Activated naive CD4-positive, alpha-beta T cell treated with anti-CD3 and anti-CD28 coated beads for 36 hours (primary cell): ENCODE measurements around the gene DHRS11. TPM values are rescaled to one million over a fixed set of nuclear protein-coding genes. Genes with fewer than 3 reads are reported as not detected.

Experiments used
- CTCF ChIA-PET: fragments of 350-600 bp; sonication (Branson Sonifier 250); formaldehyde crosslinking; loops from one replicate; lab custom pipeline; 2021; ENCODE audit warnings: antibody characterized with exemption; lab: Charles Lee
- DNase-seq: peaks from one replicate; pipeline ENCODE4 v3.0.0-alpha.2; 2020
- H3K27ac Mint-ChIP-seq: one replicate; pipeline ENCODE4 v1.8.0; 2021; ENCODE audit warnings: mild to moderate bottlenecking, mixed read lengths
- H3K27me3 Mint-ChIP-seq: one replicate; pipeline ENCODE4 v1.8.0; 2021; ENCODE audit warnings: low read depth, mixed read lengths
- H3K36me3 Mint-ChIP-seq: one replicate; pipeline ENCODE4 v1.8.0; 2021; ENCODE audit warnings: low read depth, mixed read lengths
- H3K4me1 Mint-ChIP-seq: one replicate; pipeline ENCODE4 v1.8.0; 2021; ENCODE audit warnings: low read depth, mixed read lengths
- H3K4me3 Mint-ChIP-seq: one replicate; pipeline ENCODE4 v1.8.0; 2021; ENCODE audit warnings: mild to moderate bottlenecking, moderate library complexity, mixed read lengths
- H3K9me3 Mint-ChIP-seq: one replicate; pipeline ENCODE4 v1.8.0; 2021; ENCODE audit warnings: mixed read lengths
- intact Hi-C: fragments of 100-400 bp; cut with micrococcal nuclease; formaldehyde crosslinking; loops from one replicate; pipeline ENCODE4 v1.15.1; 2023
- total RNA-seq, 2 experiments: library from RNA; stranded (reverse); gene quantifications; one replicate each; pipeline ENCODE4 v1.2.3, GENCODE V29; 2021

The DHRS11 gene
- total RNA-seq, 2 experiments from 2014 or later, result 8.4 to 9.8 TPM

DNA sequence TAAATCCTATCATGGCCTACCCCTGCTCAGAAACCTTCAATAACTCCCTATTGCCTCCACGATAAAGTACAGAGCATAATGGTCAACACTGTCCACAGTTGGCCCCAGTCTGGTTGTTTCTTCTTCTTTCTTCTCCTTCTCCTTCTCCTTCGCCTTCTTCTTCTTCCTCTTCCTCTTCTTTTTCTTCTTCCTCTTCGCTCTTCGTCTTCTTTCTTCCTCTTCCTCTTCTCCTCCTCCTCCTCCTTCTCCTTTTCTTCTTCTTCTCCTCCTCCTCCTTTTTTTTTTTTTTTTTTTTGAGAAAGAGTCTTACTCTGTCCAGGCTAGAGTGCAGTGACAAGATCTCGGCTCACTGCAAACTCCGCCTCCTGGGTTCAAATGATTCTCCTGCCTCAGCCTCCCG is 33.5 kb downstream of the DHRS11 start:
- no peak overlapping the region for H3K4me3 Mint-ChIP-seq
- DNase-seq, result no peak
- H3K4me1 Mint-ChIP-seq, result no peaks in the 10 kb centered on the region
- H3K36me3 Mint-ChIP-seq, result no peaks in the 10 kb centered on the region
- no peaks in the 10 kb centered on the region for H3K27me3 Mint-ChIP-seq
- H3K9me3 Mint-ChIP-seq, result no peaks in the 10 kb centered on the region
- intact Hi-C loops, result loop anchor here (10.0 kb wide), 1 partner anchor 610 kb away; no protein-coding TSS in a partner anchor
- CTCF ChIA-PET, result interaction anchor here (1.0 to 3.4 kb wide), 8 partner anchors 9 to 444 kb away, joined by 3 to 26 read pairs (median 4); partner anchors contain the start of gene MRM1
- no peak overlapping the region for H3K27ac Mint-ChIP-seq

DNA sequence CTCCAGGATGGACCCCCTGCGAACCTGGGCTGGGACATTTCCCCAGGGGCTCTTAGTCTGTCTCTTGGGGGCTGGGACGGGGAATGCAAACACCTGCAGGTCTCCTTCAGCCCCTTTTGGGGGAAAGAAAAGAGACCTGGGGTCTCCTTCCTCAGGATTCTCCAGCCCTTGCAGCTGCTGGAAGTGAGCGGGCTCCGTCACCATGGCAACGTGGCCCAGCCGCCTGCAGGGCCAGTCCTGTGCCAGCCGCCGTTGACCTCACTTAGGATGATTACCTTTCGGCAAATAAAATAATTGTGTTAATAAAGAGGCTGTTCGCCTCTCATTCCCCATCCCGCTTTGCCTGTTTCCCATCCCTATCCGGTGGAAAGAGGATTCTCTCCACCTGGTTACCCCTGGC is 35.4 kb downstream of the DHRS11 start:
- H3K27me3 Mint-ChIP-seq, result no peaks in the 10 kb centered on the region
- H3K4me1 Mint-ChIP-seq, result no peaks in the 10 kb centered on the region
- no peak for DNase-seq
- H3K9me3 Mint-ChIP-seq, result no peaks in the 10 kb centered on the region
- CTCF ChIA-PET, result interaction anchor here (0.6 to 3.5 kb wide), 4 partner anchors 24 to 421 kb away, joined by 3 to 23 read pairs (median 6); no protein-coding TSS in a partner anchor
- H3K27ac Mint-ChIP-seq, result no peak overlapping the region
- no peaks in the 10 kb centered on the region for H3K36me3 Mint-ChIP-seq
- intact Hi-C loops, result loop anchor here (10.0 kb wide), 1 partner anchor 608 kb away; no protein-coding TSS in a partner anchor
- H3K4me3 Mint-ChIP-seq, result no peak overlapping the region

DNA sequence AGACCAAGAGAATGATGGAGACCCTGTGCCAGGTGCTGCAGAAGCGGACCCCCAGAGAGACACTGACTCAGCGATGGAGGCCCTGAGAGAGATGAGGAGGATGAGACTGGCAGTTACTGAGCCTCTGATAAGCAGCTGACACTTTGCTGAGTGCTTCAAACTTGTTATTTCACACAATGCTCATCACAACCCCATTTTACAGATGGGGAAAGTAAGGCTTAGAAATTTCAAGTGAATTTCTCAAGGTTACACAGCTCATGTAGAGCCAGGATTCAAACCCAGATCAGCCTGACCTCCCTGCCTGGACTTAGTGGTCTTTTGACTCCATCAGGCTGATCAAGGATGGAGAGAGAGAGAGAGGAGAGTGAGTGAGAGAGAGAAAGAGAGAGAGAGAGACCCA is 36.9 kb downstream of the DHRS11 start:
- intact Hi-C loops, result loop anchor here (10.0 kb wide), 1 partner anchor 606 kb away; no protein-coding TSS in a partner anchor
- no peak overlapping the region for H3K27ac Mint-ChIP-seq
- H3K4me1 Mint-ChIP-seq, result no peaks in the 10 kb centered on the region
- H3K27me3 Mint-ChIP-seq, result no peaks in the 10 kb centered on the region
- H3K9me3 Mint-ChIP-seq, result no peaks in the 10 kb centered on the region
- no peaks in the 10 kb centered on the region for H3K36me3 Mint-ChIP-seq
- DNase-seq, result no peak
- no peak overlapping the region for H3K4me3 Mint-ChIP-seq
- CTCF ChIA-PET, result interaction anchor here (0.6 to 3.5 kb wide), 11 partner anchors 15 to 746 kb away, joined by 3 to 23 read pairs (median 4); no protein-coding TSS in a partner anchor

DNA sequence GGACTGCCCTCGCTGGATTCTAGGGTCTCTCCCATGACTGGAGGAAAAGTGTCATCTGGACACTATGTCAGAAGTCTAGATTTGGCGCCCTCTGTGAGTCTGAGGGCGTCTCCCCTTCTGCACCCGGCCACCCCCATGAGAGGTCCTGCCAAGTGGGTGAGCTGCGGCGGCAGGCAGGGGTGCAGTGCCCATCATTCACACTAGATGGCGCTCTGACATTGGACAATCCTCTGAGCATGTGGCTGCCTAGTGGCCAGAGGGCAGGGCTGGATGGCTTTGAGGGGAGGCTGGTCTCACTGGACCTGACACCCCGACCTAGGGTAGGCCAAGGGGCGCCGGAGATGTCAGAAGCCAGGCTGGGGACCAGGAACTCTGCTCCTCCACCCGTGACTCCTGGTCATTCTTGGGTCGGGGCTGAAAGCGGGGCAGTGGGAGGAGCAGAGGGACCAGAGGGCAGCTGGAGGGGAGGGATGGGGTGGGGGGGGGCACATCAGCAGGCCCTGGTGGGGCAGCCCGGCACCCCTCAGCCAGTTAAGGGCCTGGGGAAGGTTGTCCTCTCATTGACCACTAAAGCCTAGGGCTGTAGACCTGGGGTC is 37.7 kb downstream of the DHRS11 start:
- Mint-ChIP-seq H3K36me3 (no peaks in the 10 kb centered on the region), H3K27me3 (no peaks in the 10 kb centered on the region), H3K27ac (no peak overlapping the region), H3K4me1 (no peaks in the 10 kb centered on the region), H3K9me3 (no peaks in the 10 kb centered on the region), H3K4me3 (no peak overlapping the region)
- peak; percentile 87 for DNase-seq
- CTCF ChIA-PET, result interaction anchor here (0.6 to 3.5 kb wide), 7 partner anchors 91 to 745 kb away, joined by 3 to 23 read pairs (median 4); no protein-coding TSS in a partner anchor
- intact Hi-C loops, result loop anchor here (1.0 to 10.0 kb wide), 5 partner anchors 75 to 744 kb away; no protein-coding TSS in a partner anchor

- no peaks in the 10 kb centered on the region for H3K36me3 Mint-ChIP-seq
- intact Hi-C loops, result loop anchor here (1.0 to 10.0 kb wide), 5 partner anchors 74 to 743 kb away; no protein-coding TSS in a partner anchor
- CTCF ChIA-PET, result interaction anchor here (0.6 to 3.5 kb wide), 7 partner anchors 90 to 418 kb away, joined by 3 to 23 read pairs (median 4); no protein-coding TSS in a partner anchor
These were observed 38.4 kb downstream of the DHRS11 start for GRCh38 chr17:36629970-36630502.

GRCh38 chr17:36631022-36631421 is 39.3 kb downstream of the DHRS11 start:
- H3K4me3 Mint-ChIP-seq, result no peak overlapping the region
- H3K9me3 Mint-ChIP-seq, result no peaks in the 10 kb centered on the region
- intact Hi-C loops, result no loop called here
- no peak for DNase-seq
- no peaks in the 10 kb centered on the region for H3K4me1 Mint-ChIP-seq
- CTCF ChIA-PET, result interaction anchor here (0.5 to 1.6 kb wide), 2 partner anchors 27 to 533 kb away, joined by 4 to 5 read pairs; no protein-coding TSS in a partner anchor
- no peak overlapping the region for H3K27ac Mint-ChIP-seq
- H3K36me3 Mint-ChIP-seq, result no peaks in the 10 kb centered on the region
- no peaks in the 10 kb centered on the region for H3K27me3 Mint-ChIP-seq

More at GRCh38 chr17:36629970-36630502, 38.4 kb downstream of the DHRS11 start:
- Mint-ChIP-seq H3K4me1 (no peaks in the 10 kb centered on the region), H3K9me3 (no peaks in the 10 kb centered on the region), H3K27ac (no peak overlapping the region), H3K27me3 (no peaks in the 10 kb centered on the region), H3K4me3 (no peak overlapping the region)
- DNase-seq, result no peak

DNA sequence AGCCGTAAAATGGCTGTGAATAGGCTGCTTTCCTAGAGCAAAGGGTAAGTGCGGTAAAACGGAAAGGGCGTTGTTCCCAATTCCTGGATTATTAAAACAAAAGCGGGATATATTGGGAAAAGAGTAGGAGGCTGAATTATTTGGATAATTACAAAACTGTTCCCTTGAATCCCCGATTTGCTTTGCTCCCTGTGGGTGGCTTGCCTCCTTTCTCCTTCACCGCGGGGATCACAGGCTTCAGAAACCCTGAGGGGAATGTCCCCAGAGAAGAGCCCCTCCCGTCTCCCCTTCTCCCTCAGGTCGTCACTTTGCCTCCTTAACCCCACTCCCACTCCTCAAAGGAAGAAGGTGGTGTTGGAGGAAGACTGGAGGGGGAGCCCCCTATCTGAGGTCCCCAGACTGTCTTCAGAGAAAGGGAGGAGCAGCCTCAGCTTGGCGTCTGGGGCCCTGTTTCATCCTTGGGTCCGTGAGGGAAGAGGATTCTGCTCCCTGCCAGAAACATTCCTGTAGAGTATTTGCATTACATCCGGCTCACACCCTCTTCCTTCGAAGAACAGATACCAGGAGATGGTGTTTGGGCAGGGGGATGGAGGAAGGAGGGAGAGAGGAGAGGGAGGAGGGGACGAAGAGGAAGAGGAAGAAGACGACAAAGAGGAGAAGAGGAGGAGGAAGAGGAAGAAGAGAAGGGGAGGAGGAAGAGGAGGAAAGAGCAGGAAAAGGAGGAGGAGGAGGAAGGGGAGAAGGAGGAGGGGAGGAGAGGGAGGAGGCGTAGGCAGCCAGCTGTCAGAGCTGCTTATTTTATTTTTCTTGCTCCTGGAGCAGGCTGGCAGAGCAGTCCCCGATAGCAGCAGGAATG is 41.5 kb downstream of the DHRS11 start:
- CTCF ChIA-PET, result interaction anchor here (1.2 kb wide), 1 partner anchor 414 kb away, joined by 3 read pairs; no protein-coding TSS in a partner anchor
- intact Hi-C loops, result no loop called here
- Mint-ChIP-seq H3K36me3 (no peaks in the 10 kb centered on the region), H3K4me3 (no peak overlapping the region), H3K9me3 (no peaks in the 10 kb centered on the region), H3K27ac (no peak overlapping the region), H3K4me1 (no peaks in the 10 kb centered on the region), H3K27me3 (peaks cover 5% of the 10 kb centered on the region)
- no peak for DNase-seq

- H3K9me3 Mint-ChIP-seq, result no peaks in the 10 kb centered on the region
- DNase-seq, result no peak
- H3K4me3 Mint-ChIP-seq, result no peak overlapping the region
- peaks cover 9% of the 10 kb centered on the region for H3K4me1 Mint-ChIP-seq
- H3K27me3 Mint-ChIP-seq, result peaks cover 63% of the 10 kb centered on the region
- CTCF ChIA-PET, result interaction anchor here (1.0 to 2.7 kb wide), 2 partner anchors 36 to 407 kb away, joined by 3 to 6 read pairs; no protein-coding TSS in a partner anchor
- intact Hi-C loops, result loop anchor here (5.0 kb wide), 1 partner anchor 67 kb away; no protein-coding TSS in a partner anchor
- peaks cover 2% of the 10 kb centered on the region for H3K36me3 Mint-ChIP-seq
- no peak overlapping the region for H3K27ac Mint-ChIP-seq
These were observed 48.7 kb downstream of the DHRS11 start for GRCh38 chr17:36640346-36640745.

- no peak for DNase-seq
- CTCF ChIA-PET, result interaction anchor here (1.0 to 2.7 kb wide), 2 partner anchors 35 to 407 kb away, joined by 3 to 6 read pairs; no protein-coding TSS in a partner anchor
- no peak overlapping the region for H3K27ac Mint-ChIP-seq
- intact Hi-C loops, result loop anchor here (5.0 kb wide), 1 partner anchor 66 kb away; no protein-coding TSS in a partner anchor
- peaks cover 63% of the 10 kb centered on the region for H3K27me3 Mint-ChIP-seq
- H3K9me3 Mint-ChIP-seq, result no peaks in the 10 kb centered on the region
- peaks cover 2% of the 10 kb centered on the region for H3K36me3 Mint-ChIP-seq
- peaks cover 9% of the 10 kb centered on the region for H3K4me1 Mint-ChIP-seq
- no peak overlapping the region for H3K4me3 Mint-ChIP-seq
These were observed 49.2 kb downstream of the DHRS11 start for GRCh38 chr17:36640836-36641235.

- no peak for DNase-seq
- H3K4me3 Mint-ChIP-seq, result no peak overlapping the region
- CTCF ChIA-PET, result interaction anchor here (1.0 to 2.7 kb wide), 2 partner anchors 34 to 406 kb away, joined by 3 to 6 read pairs; no protein-coding TSS in a partner anchor
- H3K36me3 Mint-ChIP-seq, result peaks cover 2% of the 10 kb centered on the region
- H3K9me3 Mint-ChIP-seq, result no peaks in the 10 kb centered on the region
- no peak overlapping the region for H3K27ac Mint-ChIP-seq
- intact Hi-C loops, result loop anchor here (5.0 kb wide), 1 partner anchor 66 kb away; no protein-coding TSS in a partner anchor
- H3K27me3 Mint-ChIP-seq, result peaks cover 68% of the 10 kb centered on the region
- H3K4me1 Mint-ChIP-seq, result peaks cover 9% of the 10 kb centered on the region
These were observed 49.7 kb downstream of the DHRS11 start for GRCh38 chr17:36641331-36641876.
